SKM-1 (cell line): ENCODE data around the gene PDCD7.

Source experiments
- DNase-seq: peaks from one replicate; lab custom pipeline; 2025; ENCODE audit not compliant: unreplicated experiment; lab: John Stamatoyannopoulos, UW

The PDCD7 gene

DNA sequence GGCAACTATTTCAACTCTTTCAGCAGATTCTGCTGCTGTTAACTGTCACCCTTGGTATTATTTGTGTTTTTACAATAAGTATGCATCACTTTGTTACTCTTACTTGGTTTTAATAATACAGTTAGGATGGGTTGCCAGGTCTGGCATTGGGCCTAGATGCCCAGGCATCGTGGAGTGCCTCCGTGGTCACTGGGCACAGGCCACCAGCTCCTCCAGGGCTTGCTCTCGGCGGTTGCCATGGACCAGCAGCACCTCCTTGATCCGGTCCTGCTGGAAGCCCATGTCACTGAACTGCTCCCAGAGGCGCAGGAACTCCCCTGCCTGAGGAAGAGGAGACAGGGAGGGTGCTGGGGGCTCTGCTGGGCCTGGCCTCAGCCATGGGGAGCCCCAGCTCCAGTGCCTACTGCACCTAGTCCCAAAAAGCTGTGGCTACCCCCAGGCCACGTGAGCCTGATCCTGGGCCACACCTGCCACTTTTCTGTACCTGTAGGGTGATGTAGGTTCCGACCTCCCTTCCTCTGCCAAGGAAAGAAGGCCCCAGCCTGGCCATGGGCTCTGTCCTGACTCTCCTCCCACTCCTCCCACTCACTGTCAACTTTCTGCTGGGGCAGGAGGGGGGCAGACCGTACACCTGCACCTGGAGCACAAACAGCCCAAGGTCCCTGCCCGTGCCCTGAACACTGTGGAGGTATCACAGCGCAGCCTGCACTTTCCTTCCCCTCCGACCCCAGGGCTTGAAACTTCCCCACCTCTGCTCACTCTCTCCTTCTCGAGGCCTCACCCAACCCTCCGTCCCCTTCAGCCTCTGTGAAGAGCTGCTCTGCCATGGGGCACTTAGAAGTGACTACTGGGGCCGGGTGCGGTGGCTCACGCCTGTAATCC is 40.5 kb downstream of the PDCD7 start:
- DNase-seq, result no peak

DNA sequence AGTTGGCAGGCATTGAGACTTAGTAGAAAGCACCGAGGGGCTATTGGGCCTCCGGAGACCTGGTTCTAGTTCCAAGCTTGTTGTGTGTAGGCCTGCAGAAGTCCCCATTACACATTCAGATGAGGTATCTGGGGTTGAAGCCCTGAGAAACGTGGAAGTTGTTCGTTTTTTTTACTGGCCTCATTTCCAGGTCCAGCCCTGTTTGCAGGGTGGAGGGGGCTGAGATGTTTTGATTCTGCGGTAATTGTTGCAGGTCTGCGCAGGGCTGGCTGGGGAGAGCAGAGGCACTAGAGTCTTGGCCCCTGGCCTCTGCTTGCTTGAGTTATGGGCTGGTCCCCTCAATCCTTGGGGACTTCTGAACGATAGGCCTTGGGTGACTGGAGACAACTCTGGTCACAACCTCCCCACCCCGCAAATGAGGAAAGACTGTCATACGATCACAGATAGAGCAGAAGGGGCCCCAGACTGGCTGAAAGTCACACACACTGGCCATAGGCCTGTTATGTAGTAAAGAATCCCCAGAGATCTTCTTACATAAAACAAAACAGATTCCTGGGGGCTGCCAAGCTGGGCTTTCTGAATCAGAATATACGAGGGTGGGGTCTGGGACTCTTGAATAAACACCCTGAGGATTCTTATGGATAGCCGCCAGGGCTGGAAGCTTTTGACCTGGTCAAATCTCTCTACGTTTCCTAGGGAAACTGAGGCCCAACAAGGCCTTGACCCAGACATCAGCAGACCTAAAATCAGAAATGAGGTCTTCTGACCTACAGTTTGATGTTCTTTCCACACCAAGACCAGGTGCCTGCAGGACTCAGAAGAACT is 41.5 kb downstream of the PDCD7 start:
- no peak for DNase-seq

DNA sequence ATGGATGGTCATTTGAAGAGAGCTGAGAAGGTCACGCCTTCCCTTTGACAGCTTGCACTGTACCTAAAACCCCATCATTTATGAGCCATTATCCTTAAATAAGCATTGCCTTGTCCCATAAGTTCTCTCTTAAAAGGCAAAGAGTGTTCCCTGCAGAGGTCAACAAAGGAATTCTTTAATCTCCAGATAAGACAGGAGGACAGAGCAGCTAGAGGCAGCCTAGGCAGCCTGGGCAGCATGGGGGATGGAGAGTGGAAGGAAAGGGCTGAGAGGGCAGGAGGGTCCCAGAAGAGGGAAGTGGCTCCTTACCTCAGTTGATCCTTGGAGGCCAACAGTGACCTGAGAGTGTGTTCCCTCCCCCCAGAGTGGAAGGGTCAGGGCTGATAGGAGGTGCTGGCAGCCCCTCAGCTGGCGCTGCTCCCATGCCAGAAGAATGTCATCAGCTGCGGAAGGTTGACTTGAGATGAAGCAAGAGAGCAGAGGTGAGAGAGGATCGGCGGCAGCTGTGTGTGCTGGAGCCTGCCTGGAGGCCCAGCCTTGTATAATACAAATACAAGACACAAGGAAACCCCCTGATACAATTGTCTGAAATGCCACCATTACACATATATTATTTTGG is 44.3 kb downstream of the PDCD7 start:
- no peak for DNase-seq

DNA sequence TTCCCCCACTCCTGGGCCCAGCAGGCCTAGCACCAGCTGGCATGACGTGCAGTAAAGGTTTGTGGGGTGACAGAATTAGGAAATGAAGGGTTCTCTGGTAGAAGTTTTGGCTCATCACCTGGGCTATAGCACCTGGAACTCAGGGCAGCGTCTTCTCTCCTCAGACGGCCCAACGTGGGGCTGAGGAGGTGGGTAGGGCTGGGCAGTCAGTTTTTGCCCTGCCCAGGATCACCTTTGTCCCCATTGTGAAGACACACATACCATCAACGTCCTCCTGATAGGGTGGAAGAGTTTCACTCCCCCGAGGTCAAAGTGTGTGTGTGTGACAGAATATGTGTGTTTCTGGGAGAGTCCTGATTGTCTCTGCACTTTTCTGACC is 45.0 kb downstream of the PDCD7 start:
- no peak for DNase-seq

DNA sequence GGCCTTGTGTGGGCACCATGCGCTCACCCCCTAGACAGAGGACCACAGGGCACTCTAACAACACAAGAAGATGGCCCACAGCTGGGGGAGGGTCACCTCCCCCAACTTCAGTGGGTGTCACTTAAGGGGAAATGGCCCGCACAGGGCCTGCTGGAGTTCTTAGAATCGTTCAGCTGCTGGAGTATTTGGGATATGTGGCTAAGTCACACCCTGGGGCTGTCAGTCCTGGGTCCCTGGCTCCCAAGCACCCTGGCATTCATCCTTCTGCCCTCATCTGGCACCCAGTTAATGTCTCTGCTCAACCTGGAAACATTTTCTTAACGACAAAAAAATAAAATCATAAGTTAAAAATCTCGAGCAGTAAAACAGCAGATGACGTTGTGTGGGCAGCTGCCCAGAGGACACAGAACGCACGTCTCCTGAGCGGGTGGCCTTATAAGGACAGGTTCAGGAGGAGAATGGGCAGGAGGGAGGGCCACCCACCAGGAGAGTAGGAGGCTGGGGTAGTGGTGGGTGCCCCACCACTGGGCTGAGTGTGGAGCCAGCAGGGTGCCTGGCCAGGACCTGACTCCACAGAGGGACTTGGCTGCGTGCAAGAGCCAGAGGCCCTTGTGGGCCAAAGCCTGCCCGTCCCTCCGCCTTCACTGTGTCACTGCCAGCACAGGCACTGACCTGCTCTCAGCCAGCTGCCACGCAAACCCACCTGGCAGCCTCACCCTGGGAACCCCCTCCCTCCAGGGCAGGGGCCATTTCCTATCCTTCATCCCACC is 45.5 kb downstream of the PDCD7 start:
- no peak for DNase-seq

DNA sequence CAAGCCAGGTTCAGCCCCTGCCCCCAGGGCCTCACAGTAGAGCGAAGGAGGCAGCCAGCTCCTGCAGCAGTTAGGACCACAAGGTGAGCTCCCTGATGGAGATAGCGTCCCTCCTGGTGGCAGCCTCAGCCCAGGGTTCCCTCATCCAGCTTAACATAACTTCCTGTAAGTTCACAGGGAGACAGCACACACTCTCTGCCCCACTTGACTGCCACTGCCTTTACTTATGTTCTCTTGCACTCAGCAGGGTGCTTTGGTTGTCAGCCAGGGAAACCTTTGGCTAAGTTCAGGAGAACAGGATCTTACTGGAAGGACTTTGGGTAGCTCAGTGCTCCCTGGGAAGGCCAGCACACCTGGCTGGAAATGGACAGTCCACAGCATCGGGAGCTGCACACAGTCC is 46.2 kb downstream of the PDCD7 start:
- DNase-seq, result no peak

DNA sequence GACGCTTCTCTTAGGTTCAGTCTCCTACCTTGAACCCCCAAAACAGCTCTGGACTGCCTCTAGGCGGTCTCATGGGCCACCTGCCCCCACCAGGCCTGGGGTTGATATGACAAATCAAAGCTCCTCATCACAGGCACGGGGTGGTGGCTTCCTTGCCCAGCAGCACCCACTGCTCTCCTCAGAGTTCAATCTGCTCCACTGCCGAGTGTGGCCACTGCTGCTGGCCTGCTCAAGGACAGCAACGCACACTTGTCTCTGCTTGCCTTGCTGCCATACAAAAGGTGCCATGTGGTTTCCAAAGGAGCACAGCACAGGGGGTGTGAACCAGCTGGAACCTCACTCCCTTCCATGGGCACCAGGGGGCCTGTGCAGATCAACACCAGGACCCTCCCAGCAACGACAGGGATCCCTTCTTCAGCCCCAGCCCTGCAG is 46.9 kb downstream of the PDCD7 start:
- no peak for DNase-seq

DNA sequence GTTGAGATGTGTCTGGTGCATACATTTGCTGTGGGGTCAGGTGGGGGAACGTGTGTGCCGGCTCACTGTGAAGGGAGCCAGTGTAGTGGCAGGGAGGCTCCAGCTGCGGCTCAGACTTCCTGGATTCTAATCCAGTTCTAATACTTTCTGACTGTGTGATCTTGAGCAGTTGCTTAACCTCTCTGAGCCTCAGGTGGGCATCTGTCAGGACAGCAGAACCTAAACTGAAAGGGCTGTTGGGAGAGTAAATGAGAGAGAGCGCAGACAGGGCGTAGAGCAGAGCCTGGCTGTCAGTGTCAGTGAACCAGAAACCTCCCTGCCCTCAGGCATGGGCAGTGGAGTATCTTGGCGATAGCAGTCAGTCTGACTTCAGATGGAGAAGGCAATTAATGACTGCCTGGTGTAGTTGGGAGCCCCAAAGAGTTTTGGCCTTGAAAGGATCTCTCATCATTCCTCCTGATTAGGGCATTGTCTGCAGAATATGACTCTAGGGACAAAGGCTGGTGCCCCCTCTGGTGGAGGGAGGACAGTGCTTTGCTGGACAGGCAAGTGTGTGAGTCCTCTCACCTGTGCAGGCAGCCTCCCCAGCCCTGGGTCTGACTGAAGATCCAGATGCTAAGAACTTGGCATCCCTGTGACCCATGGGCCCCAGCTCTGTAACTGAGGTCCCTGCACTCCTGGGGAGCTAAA is 47.5 kb downstream of the PDCD7 start:
- DNase-seq, result no peak

DNA sequence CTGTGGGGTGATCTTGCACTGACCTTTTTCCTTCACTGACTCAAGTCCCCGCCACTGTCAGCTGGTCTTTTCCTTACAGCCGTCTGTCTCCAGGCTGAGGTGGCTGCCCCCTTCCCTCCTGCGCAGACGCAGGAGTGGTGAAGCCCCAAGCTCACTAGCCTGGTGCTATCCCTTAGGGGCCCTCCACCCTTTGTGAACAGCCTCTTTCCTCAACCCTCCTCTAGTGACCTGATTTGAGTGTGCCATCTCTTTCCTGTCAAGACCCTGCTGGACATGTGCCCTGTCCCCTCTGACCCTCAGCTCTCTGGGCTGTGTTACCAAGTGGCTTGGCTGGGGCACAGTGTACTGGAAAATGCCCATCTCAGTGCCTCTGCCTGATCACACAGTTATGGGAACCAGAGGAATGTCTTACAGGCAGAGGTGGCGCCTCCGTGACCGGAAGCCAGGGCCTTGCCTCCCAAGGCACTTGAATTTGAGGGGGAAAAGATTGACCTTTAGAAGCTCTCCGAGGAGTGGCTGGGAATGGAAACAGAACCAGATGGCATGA is 48.3 kb downstream of the PDCD7 start:
- no peak for DNase-seq

DNA sequence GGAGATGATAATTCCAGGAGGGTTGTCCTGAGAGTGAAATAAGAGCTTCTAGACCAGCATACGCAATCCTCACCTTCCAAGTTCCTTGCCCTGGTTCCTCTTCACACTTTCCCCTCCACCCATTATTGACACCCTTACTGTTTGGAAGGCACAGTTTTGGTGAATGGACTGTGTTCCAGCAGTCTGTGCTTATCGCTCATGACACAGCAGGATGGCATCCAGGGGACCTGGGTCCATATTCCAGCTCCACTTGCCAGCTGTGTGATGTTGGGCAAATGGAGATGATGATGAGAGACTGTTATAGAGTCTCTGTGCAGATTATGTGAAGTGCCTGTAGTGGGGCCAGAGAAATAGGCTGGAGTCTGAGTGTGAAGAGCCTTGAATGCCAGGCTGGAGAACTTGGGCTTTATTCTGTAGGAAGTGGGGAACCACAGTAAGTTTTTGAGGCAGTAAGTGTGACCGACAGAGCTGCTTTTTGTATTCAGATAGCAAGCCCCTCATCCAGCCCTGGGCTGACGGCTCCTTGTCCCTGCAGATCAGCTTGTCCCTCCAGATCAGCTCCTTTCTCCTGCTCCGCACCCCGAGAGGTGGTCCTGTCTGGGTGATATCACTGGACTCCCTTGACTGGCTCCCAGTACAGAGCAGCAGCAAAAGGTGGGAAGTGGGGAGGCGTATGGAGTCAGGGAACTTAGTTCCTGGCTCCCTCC is 49.0 kb downstream of the PDCD7 start:
- DNase-seq, result no peak

DNA sequence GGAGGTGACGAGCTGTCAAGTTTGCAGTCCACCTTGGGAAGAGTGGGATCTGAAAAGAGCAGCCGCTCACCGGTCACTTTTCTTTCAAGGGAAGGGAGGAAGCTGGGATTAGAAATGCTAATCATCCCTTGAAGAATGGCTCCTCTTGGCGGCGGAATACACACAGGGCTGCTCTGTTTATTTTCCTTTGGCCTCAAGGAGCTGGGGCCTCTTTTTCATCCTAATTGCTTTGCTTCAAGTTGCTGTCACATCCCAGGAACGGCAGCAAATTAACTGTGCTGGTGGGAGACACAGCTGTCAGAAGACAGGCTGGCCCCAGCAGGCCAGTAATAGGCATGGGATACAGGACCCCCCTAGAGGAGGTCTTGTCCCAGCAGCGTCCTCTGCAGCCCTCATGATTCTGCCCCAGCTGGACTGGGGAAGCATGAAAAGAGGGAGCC is 50.3 kb downstream of the PDCD7 start:
- no peak for DNase-seq

DNA sequence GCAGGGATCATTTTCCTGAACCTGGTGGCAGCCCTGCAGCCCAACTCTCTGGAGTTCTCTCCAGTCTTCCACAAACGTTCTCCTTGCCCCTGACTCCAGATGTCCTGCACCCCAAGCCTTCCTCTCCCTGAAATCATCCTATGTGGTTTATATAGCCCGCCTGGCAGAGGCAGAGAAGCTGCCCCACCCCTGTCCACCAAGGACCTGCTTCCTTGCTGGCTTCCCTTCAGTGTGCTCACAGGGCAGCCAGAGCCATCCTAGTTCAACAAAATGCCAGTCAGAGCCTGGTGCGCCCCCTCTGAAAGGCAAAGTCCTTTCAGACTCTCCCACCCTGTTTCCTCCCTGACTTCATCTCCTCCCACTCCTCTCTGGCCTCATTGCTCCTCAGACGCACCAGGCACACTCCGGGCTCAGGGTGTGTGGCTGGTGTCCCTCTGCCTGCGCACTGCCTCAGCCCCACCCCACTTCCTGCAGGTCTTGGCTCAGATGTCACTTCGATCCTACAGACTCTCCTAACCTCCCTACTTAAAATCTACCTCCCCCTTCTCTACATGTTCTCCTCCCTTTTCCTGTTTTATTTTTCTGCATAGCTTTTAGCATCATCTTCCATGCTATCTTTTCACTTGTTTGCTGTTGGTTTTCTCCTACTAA is 51.2 kb downstream of the PDCD7 start:
- DNase-seq, result no peak

DNA sequence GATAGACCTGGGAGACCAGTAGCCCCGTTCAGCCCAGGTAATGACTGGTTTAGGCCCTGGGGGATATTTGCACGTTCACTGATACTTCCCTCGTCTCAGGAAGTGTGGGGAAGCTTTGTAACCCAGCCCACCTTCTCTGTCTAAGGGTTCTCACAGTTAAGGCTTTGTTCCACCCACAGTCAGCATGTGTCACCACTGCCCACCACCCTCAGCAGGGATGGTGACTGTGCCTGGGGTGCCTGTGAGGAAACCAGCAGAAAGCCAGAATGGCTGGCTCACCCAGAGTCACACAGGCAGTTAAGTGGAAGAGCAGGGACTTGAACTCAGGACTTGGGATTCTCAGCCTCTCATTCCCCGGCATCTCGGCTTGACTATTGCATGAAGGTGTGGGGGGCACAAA is 51.9 kb downstream of the PDCD7 start:
- DNase-seq, result no peak

DNA sequence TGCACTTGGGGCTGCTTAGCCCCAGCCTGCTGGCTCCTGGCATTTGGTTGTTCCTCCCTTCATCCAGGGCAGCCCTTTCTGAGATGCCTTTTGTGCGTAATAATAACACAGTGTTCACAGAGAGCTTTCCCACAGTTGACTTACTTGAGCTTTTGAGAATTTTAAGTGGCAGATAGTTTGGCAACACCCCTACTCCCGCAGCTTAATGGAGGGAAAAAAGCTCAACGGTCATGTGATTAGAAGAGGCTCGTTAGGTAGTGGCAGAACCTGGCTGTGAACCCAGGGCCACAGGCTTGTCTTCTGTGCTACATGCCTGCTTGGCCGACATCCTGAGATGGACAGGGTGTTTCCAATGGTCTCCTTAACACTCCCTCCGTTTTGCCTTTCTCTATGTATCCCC is 52.3 kb downstream of the PDCD7 start:
- no peak for DNase-seq

DNA sequence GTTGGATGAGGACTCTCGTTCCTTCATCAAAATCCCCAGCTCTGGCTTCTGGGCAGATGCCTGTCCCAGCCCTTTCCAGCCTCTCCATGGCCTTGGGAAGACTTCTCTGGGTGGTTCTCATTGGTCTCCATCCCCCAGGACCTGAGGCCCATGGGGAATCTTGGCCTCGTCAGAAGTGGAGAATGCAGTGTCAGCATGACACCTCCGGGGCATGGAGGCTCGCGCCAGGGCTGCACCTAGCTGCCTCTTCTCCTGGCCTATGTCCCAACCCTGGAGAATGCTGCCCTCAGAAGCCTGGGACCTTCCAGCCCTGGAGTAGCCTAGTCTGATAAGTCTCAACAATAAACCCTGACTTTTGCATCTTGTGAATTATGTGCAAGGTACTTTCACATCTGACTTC is 54.0 kb downstream of the PDCD7 start:
- DNase-seq, result no peak

DNA sequence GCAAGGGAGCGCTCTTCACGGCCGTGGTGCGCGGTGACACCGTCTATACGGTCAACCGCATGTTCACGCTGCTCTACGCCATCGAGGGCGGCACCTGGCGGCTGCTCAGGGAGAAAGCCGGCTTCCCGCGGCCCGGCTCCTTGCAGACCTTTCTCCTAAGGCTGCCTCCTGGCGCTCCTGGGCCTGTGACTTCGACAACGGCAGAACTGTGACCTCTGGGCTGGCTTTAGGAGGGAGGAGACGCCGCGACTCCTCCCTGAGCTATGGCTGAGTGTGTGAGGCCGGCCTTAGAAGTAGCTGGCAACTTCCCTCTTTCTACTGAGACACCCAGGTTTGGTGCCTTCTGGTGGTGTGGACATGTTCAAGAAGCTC is 55.6 kb downstream of the PDCD7 start:
- no peak for DNase-seq

DNA sequence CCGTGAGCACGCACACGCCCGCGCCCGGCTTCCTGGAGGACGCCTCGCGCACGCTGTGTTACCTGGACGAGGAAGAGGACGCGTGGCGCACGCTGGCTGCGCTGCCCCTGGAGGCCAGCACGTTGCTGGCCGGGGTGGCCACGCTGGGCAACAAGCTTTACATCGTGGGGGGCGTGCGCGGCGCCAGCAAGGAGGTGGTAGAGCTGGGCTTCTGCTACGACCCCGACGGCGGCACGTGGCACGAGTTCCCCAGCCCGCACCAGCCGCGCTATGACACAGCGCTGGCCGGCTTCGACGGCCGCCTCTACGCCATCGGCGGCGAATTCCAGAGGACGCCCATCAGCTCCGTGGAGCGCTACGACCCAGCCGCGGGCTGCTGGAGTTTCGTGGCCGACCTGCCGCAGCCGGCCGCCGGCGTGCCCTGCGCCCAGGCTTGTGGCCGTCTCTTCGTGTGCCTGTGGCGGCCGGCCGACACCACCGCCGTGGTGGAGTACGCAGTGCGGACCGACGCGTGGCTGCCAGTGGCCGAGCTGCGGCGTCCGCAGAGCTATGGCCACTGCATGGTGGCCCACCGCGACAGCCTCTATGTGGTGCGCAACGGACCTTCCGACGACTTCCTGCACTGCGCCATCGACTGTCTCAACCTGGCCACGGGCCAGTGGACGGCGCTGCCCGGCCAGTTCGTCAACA is 56.2 kb downstream of the PDCD7 start:
- DNase-seq, result no peak

DNA sequence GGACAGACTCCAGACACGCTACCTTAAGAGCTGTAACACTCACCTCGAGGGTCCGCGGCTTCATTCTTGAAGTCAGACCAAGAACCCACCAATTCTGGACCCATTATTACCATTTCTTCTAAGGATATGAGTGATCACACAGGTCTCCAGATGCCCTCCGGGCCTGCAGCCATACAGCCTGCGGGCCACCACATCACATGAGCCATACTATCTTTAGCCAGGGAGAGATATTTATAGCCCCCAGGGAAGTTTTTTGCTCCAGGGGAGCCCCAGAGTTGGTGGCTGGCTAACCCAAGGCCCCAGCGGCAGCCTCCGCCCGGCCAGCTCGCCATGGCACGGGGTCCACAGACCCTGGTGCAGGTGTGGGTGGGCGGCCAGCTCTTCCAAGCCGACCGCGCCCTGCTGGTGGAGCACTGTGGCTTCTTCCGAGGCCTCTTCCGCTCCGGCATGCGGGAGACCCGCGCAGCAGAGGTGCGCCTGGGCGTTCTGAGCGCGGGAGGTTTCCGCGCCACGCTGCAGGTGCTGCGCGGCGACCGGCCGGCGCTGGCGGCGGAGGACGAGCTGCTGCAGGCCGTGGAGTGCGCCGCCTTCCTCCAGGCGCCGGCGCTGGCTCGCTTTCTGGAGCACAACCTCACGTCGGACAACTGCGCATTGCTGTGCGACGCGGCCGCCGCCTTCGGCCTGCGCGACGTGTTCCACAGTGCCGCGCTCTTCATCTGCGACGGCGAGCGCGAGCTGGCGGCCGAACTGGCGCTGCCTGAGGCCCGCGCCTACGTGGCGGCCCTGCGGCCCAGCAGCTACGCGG is 56.9 kb downstream of the PDCD7 start, which contains the start of gene KBTBD13:
Gene KBTBD13 (plus strand): TSS at position 261 of the 805 bp plus-strand sequence. CDS start 70 bp downstream, at position 331.
- DNase-seq, result no peak
